Retinal pigment epithelial cell (primary cell): Measurements from ENCODE around the gene HOXD11.

ENCODE experiments used
- DNase-seq: peaks from one replicate; pipeline ENCODE4 v3.0.0-alpha.2; 2010; ENCODE audit warnings: low read depth
- H3K4me3 ChIP-seq: 2 replicates; pipeline ENCODE4 v1.5.1; 2011; ENCODE audit warnings: mild to moderate bottlenecking, low read length, control low read depth, moderate library complexity
- TF ChIP-seq, protein P1 (sequence below): conservative IDR thresholded peaks from 2 replicates; pipeline ENCODE4 v1.5.1; 2011; ENCODE audit warnings: low read depth, low read length, control low read depth, inconsistent platforms

Gene HOXD11

DNA sequence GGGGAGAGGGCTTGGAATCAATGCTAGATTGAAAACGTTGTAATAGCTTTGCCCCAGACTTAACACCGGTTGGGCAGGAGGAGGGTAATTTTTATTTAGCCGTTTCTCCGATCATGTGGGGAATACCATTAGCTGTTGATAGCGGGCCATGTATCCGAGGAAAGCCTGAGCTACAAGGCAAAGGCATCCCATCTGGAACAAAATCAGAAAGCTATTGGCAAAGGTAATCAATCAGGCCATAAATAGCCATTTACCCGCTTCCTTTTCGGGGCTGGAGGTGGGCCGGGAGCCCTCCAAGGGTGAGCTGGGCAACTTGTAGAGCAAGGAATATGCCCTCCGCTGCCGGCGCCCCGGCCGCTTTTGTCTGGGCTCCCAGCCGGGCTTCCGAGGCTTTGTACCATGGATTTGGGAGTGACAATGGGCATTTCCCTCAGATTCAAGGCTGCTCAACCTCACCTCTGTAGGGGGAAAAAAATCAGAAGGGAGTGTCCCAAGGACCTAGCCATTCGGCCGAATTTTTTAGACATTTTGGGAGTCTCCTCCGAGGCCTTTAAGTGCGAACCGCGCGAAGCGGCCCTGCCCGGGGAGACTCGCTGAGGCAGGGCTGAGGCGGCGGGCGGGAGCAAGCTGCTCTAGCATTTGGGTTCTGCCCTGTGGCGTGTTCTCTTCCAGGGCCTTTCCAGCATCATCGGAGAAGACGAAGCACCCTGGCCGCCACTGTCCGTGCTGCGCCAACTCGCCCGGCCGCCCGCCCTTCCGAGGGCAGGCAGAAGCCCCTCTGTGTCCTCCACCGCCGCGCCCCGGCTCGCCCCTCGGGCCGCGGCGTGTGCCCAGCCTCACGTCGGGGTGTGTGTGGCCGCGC, 14.3 kb downstream of the HOXD11 start:
- no peak overlapping the region for H3K4me3 ChIP-seq
- no peak for DNase-seq
- TF ChIP-seq, protein P1, sequence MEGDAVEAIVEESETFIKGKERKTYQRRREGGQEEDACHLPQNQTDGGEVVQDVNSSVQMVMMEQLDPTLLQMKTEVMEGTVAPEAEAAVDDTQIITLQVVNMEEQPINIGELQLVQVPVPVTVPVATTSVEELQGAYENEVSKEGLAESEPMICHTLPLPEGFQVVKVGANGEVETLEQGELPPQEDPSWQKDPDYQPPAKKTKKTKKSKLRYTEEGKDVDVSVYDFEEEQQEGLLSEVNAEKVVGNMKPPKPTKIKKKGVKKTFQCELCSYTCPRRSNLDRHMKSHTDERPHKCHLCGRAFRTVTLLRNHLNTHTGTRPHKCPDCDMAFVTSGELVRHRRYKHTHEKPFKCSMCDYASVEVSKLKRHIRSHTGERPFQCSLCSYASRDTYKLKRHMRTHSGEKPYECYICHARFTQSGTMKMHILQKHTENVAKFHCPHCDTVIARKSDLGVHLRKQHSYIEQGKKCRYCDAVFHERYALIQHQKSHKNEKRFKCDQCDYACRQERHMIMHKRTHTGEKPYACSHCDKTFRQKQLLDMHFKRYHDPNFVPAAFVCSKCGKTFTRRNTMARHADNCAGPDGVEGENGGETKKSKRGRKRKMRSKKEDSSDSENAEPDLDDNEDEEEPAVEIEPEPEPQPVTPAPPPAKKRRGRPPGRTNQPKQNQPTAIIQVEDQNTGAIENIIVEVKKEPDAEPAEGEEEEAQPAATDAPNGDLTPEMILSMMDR = no peak

DNA sequence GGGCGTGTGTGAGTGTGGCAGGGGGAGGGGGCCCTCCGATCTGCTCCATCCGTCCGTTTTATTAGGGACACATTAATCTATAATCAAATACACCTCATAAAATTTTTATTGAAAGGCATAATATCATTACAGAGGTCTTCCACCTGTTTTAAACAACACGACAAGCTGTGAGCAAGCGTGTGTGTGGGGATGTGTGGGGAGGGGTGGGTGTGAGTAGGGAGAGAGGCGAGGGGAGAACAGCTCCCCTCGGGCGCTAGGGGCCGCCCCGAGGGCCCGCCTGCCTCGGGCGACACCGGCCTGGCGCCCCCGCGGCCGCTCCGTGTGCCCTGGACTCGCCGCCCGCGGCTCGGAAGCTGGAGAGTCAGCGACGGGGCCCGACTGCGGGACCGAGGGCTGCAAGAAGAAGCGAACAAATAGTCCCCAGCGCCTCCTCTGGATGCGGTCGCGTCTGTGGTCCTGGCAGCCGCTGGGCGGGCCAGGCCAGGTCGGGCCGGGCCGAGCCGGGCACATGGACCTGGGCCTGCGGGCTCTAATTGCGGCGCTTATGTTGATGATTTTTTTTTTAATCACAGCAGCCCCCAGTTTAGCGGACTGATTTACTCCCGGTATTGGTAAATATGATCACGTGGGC, 15.1 kb downstream of the HOXD11 start:
- TF ChIP-seq, protein P1 = no peak
- no peak overlapping the region for H3K4me3 ChIP-seq
- no peak for DNase-seq

- DNase-seq = no peak
- H3K4me3 ChIP-seq = no peak within 1 kb of the TSS
- TF ChIP-seq, protein P1 = no peak
Measured at GRCh38 chr2:176122683-176123410, 15.8 kb downstream of the HOXD11 start, which contains the start of gene HOXD9. HOXD9 (plus strand) TSS chr2:176122719; CDS start chr2:176122769, 50 bp downstream.

- H3K4me3 ChIP-seq = no peak overlapping the region
- DNase-seq = no peak
- TF ChIP-seq, protein P1 = no peak
Measured at GRCh38 chr2:176123411-176124109, 16.5 kb downstream of the HOXD11 start.

GRCh38 chr2:176124110-176124946, 17.2 kb downstream of the HOXD11 start:
- TF ChIP-seq, protein P1 = no peak
- no peak overlapping the region for H3K4me3 ChIP-seq
- no peak for DNase-seq
